ENCODE results near the gene PCSK6. TPM values are rescaled to one million over a fixed set of nuclear protein-coding genes. Genes with fewer than 3 reads are reported as not detected.

PCSK6 gene
- total RNA-seq, 4 donors from 2014 or later, result 4.0 to 28.6 (median 17.5) TPM

- intact Hi-C loops (cut with DNase I), result no loop called here
- no peaks in the 10 kb centered on the region for H3K36me3 ChIP-seq
- DNase-seq, result no peak
- H3K27me3 ChIP-seq, result no peaks in the 10 kb centered on the region
- H3K4me1 ChIP-seq, result no peaks in the 10 kb centered on the region
- no peaks in the 10 kb centered on the region for H3K9me3 ChIP-seq
- H3K27ac ChIP-seq, result no peak overlapping the region
- TF ChIP-seq, protein P1, sequence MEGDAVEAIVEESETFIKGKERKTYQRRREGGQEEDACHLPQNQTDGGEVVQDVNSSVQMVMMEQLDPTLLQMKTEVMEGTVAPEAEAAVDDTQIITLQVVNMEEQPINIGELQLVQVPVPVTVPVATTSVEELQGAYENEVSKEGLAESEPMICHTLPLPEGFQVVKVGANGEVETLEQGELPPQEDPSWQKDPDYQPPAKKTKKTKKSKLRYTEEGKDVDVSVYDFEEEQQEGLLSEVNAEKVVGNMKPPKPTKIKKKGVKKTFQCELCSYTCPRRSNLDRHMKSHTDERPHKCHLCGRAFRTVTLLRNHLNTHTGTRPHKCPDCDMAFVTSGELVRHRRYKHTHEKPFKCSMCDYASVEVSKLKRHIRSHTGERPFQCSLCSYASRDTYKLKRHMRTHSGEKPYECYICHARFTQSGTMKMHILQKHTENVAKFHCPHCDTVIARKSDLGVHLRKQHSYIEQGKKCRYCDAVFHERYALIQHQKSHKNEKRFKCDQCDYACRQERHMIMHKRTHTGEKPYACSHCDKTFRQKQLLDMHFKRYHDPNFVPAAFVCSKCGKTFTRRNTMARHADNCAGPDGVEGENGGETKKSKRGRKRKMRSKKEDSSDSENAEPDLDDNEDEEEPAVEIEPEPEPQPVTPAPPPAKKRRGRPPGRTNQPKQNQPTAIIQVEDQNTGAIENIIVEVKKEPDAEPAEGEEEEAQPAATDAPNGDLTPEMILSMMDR (IDR thresholded peaks at IDR 0.05), result no peak
- TF ChIP-seq POLR2A (IDR thresholded peaks at IDR 0.05), result no peak
- no peak overlapping the region for H3K4me3 ChIP-seq (replicated peaks in 1 of 3)
- 90 to 92% methylated on average over 10 of the region's 10 CpGs for WGBS, 2 donors
Observed at GRCh38 chr15:101474233-101474632, 15.3 kb downstream of the PCSK6 start.

DNA sequence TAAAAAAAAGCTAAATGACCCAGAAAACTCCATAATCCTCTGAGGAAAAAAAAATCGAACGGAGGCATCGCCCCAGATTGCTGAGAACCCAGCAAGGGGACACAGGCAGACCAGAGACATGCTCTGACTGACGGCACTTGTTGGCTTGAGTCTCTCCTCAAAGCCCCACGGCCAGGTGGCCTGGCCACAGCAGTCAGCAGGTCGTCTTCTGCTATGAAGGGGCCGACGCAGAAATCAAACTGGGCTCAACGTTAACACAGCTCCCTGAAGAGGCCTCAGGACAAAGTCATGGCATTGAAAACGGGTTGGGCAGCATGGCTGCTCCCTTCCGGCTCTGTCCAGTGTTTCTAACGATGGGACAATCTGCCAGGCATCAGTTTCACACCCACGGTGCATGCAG, 17.5 kb downstream of the PCSK6 start:
- Histone ChIP-seq H3K9me3 (no peaks in the 10 kb centered on the region), H3K27me3 (no peaks in the 10 kb centered on the region), H3K36me3 (no peaks in the 10 kb centered on the region), H3K27ac (no peak overlapping the region), H3K4me1 (no peaks in the 10 kb centered on the region), H3K4me3 (replicated peaks in 1 of 3) (no peak overlapping the region)
- intact Hi-C loops (cut with DNase I), result no loop called here
- DNase-seq, result no peak
- TF ChIP-seq, protein P1 (IDR thresholded peaks at IDR 0.05), result no peak
- TF ChIP-seq POLR2A (IDR thresholded peaks at IDR 0.05), result no peak
- 67 to 73% methylated on average over 12 to 13 of the region's 13 CpGs for WGBS, 2 donors

- Histone ChIP-seq H3K4me1 (no peaks in the 10 kb centered on the region), H3K4me3 (replicated peaks in 1 of 3) (no peak overlapping the region), H3K27ac (no peak overlapping the region), H3K36me3 (no peaks in the 10 kb centered on the region), H3K9me3 (no peaks in the 10 kb centered on the region), H3K27me3 (no peaks in the 10 kb centered on the region)
- no peak for DNase-seq
- WGBS, 2 donors, result 75 to 76% methylated on average over 15 of the region's 15 CpGs
- no peak for TF ChIP-seq POLR2A (IDR thresholded peaks at IDR 0.05)
- TF ChIP-seq, protein P1 (IDR thresholded peaks at IDR 0.05), result no peak
- intact Hi-C loops (cut with DNase I), result no loop called here
Observed at GRCh38 chr15:101470548-101471239, 18.8 kb downstream of the PCSK6 start.

- H3K27ac ChIP-seq, result no peak overlapping the region
- no peaks in the 10 kb centered on the region for H3K4me1 ChIP-seq
- intact Hi-C loops (cut with DNase I), result no loop called here
- H3K27me3 ChIP-seq, result no peaks in the 10 kb centered on the region
- WGBS, 2 donors, result 76 to 80% methylated on average over 21 of the region's 21 CpGs
- TF ChIP-seq, protein P1 (IDR thresholded peaks at IDR 0.05), result no peak
- TF ChIP-seq POLR2A (IDR thresholded peaks at IDR 0.05), result no peak
- no peak for DNase-seq
- H3K4me3 ChIP-seq (replicated peaks in 1 of 3), result no peak overlapping the region
- H3K36me3 ChIP-seq, result no peaks in the 10 kb centered on the region
- no peaks in the 10 kb centered on the region for H3K9me3 ChIP-seq
Observed at GRCh38 chr15:101469520-101470288, 19.8 kb downstream of the PCSK6 start.

DNA sequence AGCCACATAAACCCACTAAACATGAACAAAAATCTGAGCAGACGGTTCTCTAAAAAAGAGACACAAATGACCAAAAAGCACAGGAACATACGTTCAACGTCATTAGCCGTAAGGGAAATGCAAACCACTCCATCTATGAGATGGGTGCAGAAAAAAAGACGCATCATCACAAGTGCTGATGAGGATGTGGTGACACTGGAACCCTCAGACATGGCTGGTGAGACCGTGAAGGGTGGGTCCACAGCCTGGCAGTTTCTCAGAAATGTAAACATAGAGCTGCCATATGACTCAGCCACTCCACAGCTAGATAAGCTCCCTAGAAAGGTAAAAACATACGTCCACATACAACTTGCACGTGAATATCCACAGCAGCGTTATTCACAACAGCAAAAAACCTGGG, 23.3 kb downstream of the PCSK6 start:
- Histone ChIP-seq H3K27ac (no peak overlapping the region), H3K27me3 (no peaks in the 10 kb centered on the region), H3K4me3 (replicated peaks in 1 of 3) (no peak overlapping the region), H3K9me3 (no peaks in the 10 kb centered on the region), H3K4me1 (no peaks in the 10 kb centered on the region), H3K36me3 (no peaks in the 10 kb centered on the region)
- intact Hi-C loops (cut with DNase I), result no loop called here
- WGBS, 2 donors, result 92 to 97% methylated on average over 9 of the region's 9 CpGs
- no peak for TF ChIP-seq POLR2A (IDR thresholded peaks at IDR 0.05)
- TF ChIP-seq, protein P1 (IDR thresholded peaks at IDR 0.05), result no peak
- no peak for DNase-seq
